ENCODE data around the gene CNDP1.

The CNDP1 gene

DNA sequence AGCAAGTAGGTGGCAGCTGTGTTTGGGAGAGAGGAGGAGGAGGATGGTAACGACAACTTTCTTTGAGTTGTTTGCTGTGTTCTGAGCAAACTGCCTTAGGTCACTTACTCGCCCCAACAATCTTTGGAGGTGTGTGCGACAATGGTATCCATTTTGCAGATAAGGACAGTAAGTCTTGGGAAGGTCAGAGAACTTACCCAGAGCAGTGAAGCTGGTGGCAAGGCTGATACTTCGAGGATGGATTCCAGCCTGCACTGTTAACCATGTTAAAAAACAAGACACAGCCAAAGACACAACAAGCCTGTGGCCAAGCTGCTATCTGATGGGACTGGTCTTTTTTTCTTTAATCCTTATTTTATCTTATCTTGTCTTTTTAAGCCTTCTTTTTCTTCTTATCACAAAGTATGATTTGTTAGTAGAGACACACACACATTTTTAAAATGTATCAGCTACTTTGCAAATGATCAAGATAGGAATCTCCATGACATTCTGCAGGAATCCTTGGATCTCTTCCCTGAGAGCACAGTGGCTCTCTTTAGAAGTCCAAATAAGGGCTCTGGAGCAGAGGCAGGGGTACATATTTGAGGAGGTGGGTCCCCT is 27.9 kb downstream of the CNDP1 start:
- H3K36me3 ChIP-seq (ENCODE audit: control insufficient read depth in 2 of 2, insufficient read depth in 1 of 2, low read length in 2 of 2) = no peaks in the 10 kb centered on the region
- H3K9me3 ChIP-seq (ENCODE audit: control insufficient read depth, insufficient read depth, low read depth, low read length) = no peaks in the 10 kb centered on the region
- no peaks in the 10 kb centered on the region for H3K4me1 ChIP-seq (ENCODE audit: control insufficient read depth, insufficient read depth, low read length)
- no peak overlapping the region for H3K4me3 ChIP-seq (ENCODE audit: low read depth, low read length)
- ChIA-PET POLR2A (no interaction called here), CTCF (interaction anchor here (1.5 to 1.8 kb wide), 2 partner anchors 9 to 10 kb away, joined by 6 to 9 read pairs; no protein-coding TSS in a partner anchor)
- H3K27ac ChIP-seq (ENCODE audit: extremely low read depth, low read depth, low read length) = no peak overlapping the region
- TF ChIP-seq HOXA7 (CRISPR knock-in tag; IDR thresholded peaks at IDR 0.05; ENCODE audit: borderline replicate concordance) (no peak), ZNF394 (tag by site-specific recombination; IDR thresholded peaks at IDR 0.05; ENCODE audit: borderline replicate concordance) (no peak), ZNF513 (tag by site-specific recombination; IDR thresholded peaks at IDR 0.05) (no peak), ZBTB8A (tag by site-specific recombination; IDR thresholded peaks at IDR 0.05) (no peak), ZBTB11 (tag by site-specific recombination; conservative IDR thresholded peaks at IDR 0.05; ENCODE audit: low read depth) (no peak), ZNF169 (tag by site-specific recombination; IDR thresholded peaks at IDR 0.05) (no peak), ZNF280D (tag by site-specific recombination; IDR thresholded peaks at IDR 0.05) (no peak), ZNF561 (tag by site-specific recombination; IDR thresholded peaks at IDR 0.05; ENCODE audit: borderline replicate concordance) (no peak), ZNF518A (tag by site-specific recombination; conservative IDR thresholded peaks at IDR 0.05; ENCODE audit: low read depth) (no peak), AEBP2 (tag by site-specific recombination; IDR thresholded peaks at IDR 0.05; ENCODE audit: borderline replicate concordance) (no peak), ZNF366 (tag by site-specific recombination; conservative IDR thresholded peaks at IDR 0.05) (no peak)
- TF ChIP-seq, protein P1, sequence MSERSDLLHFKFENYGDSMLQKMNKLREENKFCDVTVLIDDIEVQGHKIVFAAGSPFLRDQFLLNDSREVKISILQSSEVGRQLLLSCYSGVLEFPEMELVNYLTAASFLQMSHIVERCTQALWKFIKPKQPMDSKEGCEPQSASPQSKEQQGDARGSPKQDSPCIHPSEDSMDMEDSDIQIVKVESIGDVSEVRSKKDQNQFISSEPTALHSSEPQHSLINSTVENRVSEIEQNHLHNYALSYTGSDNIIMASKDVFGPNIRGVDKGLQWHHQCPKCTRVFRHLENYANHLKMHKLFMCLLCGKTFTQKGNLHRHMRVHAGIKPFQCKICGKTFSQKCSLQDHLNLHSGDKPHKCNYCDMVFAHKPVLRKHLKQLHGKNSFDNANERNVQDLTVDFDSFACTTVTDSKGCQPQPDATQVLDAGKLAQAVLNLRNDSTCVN (tag by site-specific recombination; optimal IDR thresholded peaks at IDR 0.05) = no peak
- TF ChIP-seq, protein P2, sequence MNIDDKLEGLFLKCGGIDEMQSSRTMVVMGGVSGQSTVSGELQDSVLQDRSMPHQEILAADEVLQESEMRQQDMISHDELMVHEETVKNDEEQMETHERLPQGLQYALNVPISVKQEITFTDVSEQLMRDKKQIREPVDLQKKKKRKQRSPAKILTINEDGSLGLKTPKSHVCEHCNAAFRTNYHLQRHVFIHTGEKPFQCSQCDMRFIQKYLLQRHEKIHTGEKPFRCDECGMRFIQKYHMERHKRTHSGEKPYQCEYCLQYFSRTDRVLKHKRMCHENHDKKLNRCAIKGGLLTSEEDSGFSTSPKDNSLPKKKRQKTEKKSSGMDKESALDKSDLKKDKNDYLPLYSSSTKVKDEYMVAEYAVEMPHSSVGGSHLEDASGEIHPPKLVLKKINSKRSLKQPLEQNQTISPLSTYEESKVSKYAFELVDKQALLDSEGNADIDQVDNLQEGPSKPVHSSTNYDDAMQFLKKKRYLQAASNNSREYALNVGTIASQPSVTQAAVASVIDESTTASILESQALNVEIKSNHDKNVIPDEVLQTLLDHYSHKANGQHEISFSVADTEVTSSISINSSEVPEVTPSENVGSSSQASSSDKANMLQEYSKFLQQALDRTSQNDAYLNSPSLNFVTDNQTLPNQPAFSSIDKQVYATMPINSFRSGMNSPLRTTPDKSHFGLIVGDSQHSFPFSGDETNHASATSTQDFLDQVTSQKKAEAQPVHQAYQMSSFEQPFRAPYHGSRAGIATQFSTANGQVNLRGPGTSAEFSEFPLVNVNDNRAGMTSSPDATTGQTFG (tag by site-specific recombination; IDR thresholded peaks at IDR 0.05; ENCODE audit: borderline replicate concordance) = no peak
- TF ChIP-seq, protein P3, sequence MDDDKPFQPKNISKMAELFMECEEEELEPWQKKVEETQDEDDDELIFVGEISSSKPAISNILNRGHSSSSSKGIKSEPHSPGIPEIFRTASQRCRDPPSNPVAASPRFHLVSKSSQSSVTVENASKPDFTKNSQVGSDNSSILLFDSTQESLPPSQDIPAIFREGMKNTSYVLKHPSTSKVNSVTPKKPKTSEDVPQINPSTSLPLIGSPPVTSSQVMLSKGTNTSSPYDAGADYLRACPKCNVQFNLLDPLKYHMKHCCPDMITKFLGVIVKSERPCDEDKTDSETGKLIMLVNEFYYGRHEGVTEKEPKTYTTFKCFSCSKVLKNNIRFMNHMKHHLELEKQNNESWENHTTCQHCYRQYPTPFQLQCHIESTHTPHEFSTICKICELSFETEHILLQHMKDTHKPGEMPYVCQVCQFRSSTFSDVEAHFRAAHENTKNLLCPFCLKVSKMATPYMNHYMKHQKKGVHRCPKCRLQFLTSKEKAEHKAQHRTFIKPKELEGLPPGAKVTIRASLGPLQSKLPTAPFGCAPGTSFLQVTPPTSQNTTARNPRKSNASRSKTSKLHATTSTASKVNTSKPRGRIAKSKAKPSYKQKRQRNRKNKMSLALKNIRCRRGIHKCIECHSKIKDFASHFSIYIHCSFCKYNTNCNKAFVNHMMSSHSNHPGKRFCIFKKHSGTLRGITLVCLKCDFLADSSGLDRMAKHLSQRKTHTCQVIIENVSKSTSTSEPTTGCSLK (tag by site-specific recombination; IDR thresholded peaks at IDR 0.05) = no peak

Data from HEK293 (cell line).